Esophagus muscularis mucosa (tissue), 4 donors: ENCODE measurements around the gene RGS16. TPM values are rescaled to one million over a fixed set of nuclear protein-coding genes. Genes with fewer than 3 reads are reported as not detected.
"Not testable (repeated sequence)": the region's sequence is repeated elsewhere in the genome, so short reads cannot be mapped to it uniquely, and the experiment has no call there.

Source experiments
- DNase-seq: peaks from one replicate; pipeline ENCODE4 v3.0.0-alpha.2; 2017; ENCODE audit errors: extremely low spot score
- H3K27ac ChIP-seq, 4 donors: fragments of 200-600 bp; sonication (generic); replicated peaks in 1 of 4; 1 replicate in 3 of 4; 2 replicates in 1 of 4; pipeline ENCODE4 v1.5.1; 2016 to 2019; ENCODE audit warnings: mild to moderate bottlenecking in 1 of 4
- H3K27me3 ChIP-seq, 4 donors: fragments of 200-600 bp; sonication (generic); one replicate each; pipeline versions ENCODE4 v1.5.1 to v1.6.0; 2016 to 2019
- H3K36me3 ChIP-seq, 4 donors: fragments of 200-600 bp; sonication (generic); one replicate each; pipeline ENCODE4 v1.5.1; 2016 to 2019
- H3K4me1 ChIP-seq, 4 donors: fragments of 200-600 bp; sonication (generic); one replicate each; pipeline ENCODE4 v1.5.1; 2016 to 2019
- H3K4me3 ChIP-seq, 4 donors: fragments of 200-600 bp; sonication (generic); 1 replicate in 2 of 4; 2 replicates in 2 of 4; pipeline ENCODE4 v1.5.1; 2016 to 2019; ENCODE audit warnings: mild to moderate bottlenecking in 4 of 4, moderate library complexity in 1 of 4
- H3K9me3 ChIP-seq, 4 donors: fragments of 200-600 bp; sonication (generic); 1 replicate in 3 of 4; 2 replicates in 1 of 4; pipeline ENCODE4 v1.5.1; 2016 to 2019
- EP300 ChIP-seq: sonication (generic); formaldehyde crosslinking; IDR thresholded peaks from one replicate; pipeline ENCODE4 v1.6.1; 2017; ENCODE audit warnings: antibody characterized with exemption
- POLR2A ChIP-seq: fragments of 450-650 bp; IDR thresholded peaks from one replicate; pipeline ENCODE4 v1.6.1; 2017; ENCODE audit warnings: antibody characterized with exemption, moderate library complexity, mild to moderate bottlenecking, low read depth
- POLR2AphosphoS5 ChIP-seq, 2 donors: sonication (generic); formaldehyde crosslinking; IDR thresholded peaks; one replicate each; pipeline ENCODE4 v1.6.1; 2017; ENCODE audit warnings: antibody characterized with exemption in 2 of 2
- WGBS: methylation state at CpG from one replicate; pipeline ENCODE4 v1.1.5; 2018; 5-methylcytosine and 5-hydroxymethylcytosine counted together
- intact Hi-C: fragments of 100-400 bp; cut with DNase I; formaldehyde crosslinking; loops from one replicate; pipeline ENCODE4 v1.15.1; 2023
- total RNA-seq, 4 donors: library from RNA; depleted of rRNA; stranded (reverse); fragments of >200 nt; gene quantifications; one replicate each; pipeline versions ENCODE4 v1.1.0 to v1.2.1, GENCODE V29; 2016
- TF ChIP-seq, protein P1 (sequence below), 3 experiments: fragments of 200-600 bp in 2 of 3; fragments of 450-650 bp in 1 of 3; sonication (generic) in 2 of 3; IDR thresholded peaks; one replicate each; pipeline ENCODE4 v1.5.1; 2017 to 2019; ENCODE audit warnings: antibody characterized with exemption in 3 of 3, mild to moderate bottlenecking in 2 of 3, moderate library complexity in 1 of 3

The RGS16 gene
- total RNA-seq, 4 donors from 2014 or later = 0.83 to 19.7 (median 2.2) TPM

DNA sequence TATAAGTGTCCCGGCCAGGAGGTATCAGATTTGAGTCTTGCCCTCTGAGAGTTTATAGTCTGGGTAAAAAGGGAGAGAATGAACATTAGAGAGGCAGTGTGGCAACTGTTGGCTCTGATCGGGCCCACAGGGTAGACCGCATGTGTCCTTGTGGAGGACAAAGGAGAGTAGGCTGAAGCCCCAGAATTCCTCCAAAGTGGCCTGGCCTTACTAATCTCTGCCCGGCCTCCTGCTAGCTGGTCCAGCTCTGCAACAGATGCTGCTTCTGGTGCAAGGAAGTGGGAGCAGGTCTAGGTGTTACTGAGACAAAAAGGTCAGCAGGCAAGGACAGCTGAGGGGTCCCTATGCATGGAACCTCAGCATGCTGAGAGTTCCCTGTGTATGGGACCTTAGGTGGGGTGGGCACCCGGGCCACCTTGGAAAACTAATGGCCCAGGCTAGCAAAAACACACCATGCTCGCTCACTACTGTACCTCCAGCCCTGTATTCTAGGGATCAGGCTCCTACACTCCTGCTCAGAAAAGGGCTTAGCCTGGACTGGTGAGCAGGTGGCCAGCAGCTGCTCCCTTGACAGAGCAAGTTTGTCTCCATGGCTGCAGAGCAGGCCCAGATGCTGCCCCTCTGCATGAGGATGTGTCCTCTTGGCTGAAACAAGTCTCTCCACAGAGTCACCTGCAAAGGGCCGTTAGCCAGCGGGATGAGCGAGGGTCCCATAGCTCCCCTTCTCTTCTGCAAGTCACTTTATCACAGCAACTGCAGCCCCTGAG, 30.3 kb upstream of the RGS16 start:
- H3K4me3 ChIP-seq = no peak overlapping the region
- no peaks in the 10 kb centered on the region for H3K9me3 ChIP-seq
- no peak overlapping the region for H3K27ac ChIP-seq
- peaks cover 0 to 8% (median 0%) of the 10 kb centered on the region in 4 donors for H3K4me1 ChIP-seq
- no peak for DNase-seq
- no peaks in the 10 kb centered on the region for H3K36me3 ChIP-seq
- intact Hi-C loops = no loop called here
- peaks cover 0 to 8% (median 0%) of the 10 kb centered on the region in 4 donors for H3K27me3 ChIP-seq
- WGBS = 96% methylated on average over 7 of the region's 9 CpGs
- TF ChIP-seq EP300 = no peak
- TF ChIP-seq POLR2A = no peak
- TF ChIP-seq, protein P1, sequence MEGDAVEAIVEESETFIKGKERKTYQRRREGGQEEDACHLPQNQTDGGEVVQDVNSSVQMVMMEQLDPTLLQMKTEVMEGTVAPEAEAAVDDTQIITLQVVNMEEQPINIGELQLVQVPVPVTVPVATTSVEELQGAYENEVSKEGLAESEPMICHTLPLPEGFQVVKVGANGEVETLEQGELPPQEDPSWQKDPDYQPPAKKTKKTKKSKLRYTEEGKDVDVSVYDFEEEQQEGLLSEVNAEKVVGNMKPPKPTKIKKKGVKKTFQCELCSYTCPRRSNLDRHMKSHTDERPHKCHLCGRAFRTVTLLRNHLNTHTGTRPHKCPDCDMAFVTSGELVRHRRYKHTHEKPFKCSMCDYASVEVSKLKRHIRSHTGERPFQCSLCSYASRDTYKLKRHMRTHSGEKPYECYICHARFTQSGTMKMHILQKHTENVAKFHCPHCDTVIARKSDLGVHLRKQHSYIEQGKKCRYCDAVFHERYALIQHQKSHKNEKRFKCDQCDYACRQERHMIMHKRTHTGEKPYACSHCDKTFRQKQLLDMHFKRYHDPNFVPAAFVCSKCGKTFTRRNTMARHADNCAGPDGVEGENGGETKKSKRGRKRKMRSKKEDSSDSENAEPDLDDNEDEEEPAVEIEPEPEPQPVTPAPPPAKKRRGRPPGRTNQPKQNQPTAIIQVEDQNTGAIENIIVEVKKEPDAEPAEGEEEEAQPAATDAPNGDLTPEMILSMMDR (IDR thresholded peaks at IDR 0.05) = no peak
- TF ChIP-seq POLR2AphosphoS5 (IDR thresholded peaks at IDR 0.05) = no peak

- H3K4me3 ChIP-seq = no peak overlapping the region
- H3K9me3 ChIP-seq = no peaks in the 10 kb centered on the region
- 77% methylated on average over 11 of the region's 11 CpGs for WGBS
- peaks cover 0 to 8% (median 0%) of the 10 kb centered on the region in 4 donors for H3K27me3 ChIP-seq
- TF ChIP-seq EP300 = no peak
- no peak for TF ChIP-seq POLR2A
- TF ChIP-seq, protein P1 (IDR thresholded peaks at IDR 0.05) = no peak
- no peak for TF ChIP-seq POLR2AphosphoS5 (IDR thresholded peaks at IDR 0.05)
- H3K27ac ChIP-seq = no peak overlapping the region
- intact Hi-C loops = no loop called here
- peaks cover 0 to 8% (median 0%) of the 10 kb centered on the region in 4 donors for H3K4me1 ChIP-seq
- no peak for DNase-seq
- no peaks in the 10 kb centered on the region for H3K36me3 ChIP-seq
Observed at GRCh38 chr1:182633657-182634281, 29.6 kb upstream of the RGS16 start.

DNA sequence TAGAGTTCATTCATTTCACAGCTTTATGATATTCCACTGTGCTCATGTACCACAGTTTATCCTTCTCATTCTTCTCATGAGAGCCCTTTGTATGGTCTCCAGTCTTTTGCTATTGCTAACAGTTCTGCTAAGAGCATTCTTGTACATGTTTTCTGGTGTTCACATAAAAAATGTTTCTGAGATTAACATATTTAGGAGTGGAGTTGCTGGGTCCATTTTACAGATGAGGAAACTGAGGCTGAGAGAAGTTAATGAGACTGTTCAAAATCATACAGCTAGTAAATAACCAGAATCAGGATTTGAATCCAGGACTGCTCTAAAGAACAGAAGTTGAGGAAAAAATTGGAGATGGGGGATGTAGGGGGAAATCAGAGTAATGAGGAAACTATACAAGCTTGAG, 28.8 kb upstream of the RGS16 start:
- intact Hi-C loops = no loop called here
- peaks cover 0 to 8% (median 0%) of the 10 kb centered on the region in 4 donors for H3K4me1 ChIP-seq
- H3K27ac ChIP-seq = no peak overlapping the region
- no peaks in the 10 kb centered on the region for H3K9me3 ChIP-seq
- H3K36me3 ChIP-seq = no peaks in the 10 kb centered on the region
- DNase-seq = no peak
- H3K4me3 ChIP-seq = no peak overlapping the region
- TF ChIP-seq, protein P1 (IDR thresholded peaks at IDR 0.05) = no peak
- TF ChIP-seq POLR2AphosphoS5 (IDR thresholded peaks at IDR 0.05) (no peak), EP300 (no peak), POLR2A (no peak)
- peaks cover 0 to 8% (median 0%) of the 10 kb centered on the region in 4 donors for H3K27me3 ChIP-seq

GRCh38 chr1:182632441-182632857, 28.3 kb upstream of the RGS16 start:
- H3K27ac ChIP-seq, DNase-seq, intact Hi-C loops, H3K27me3 ChIP-seq, H3K4me1 ChIP-seq, H3K36me3 ChIP-seq, H3K9me3 ChIP-seq, H3K4me3 ChIP-seq: not testable (repeated sequence)
- 75% methylated on average over 12 of the region's 12 CpGs for WGBS

DNA sequence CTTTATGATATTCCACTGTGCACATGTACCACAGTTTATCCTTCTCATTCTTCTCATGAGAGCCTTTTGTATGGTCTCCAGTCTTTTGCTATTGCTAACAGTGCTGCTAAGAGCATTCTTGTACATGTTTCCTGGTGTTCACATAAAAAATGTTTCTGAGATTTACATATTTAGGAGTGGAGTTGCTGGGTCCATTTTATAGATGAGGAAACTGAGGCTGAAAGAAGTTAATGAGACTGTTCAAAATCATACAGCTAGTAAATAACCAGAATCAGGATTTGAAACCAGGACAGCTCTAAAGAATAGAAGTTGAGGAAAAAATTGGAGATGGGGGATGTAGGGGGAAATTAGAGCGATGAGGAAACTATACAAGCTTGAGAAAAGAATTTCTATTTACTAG, 27.8 kb upstream of the RGS16 start:
- intact Hi-C loops = no loop called here
- peaks cover 0 to 3% (median 0%) of the 10 kb centered on the region in 4 donors for H3K27me3 ChIP-seq
- 94% methylated on average over 1 of the region's 1 CpG for WGBS
- no peaks in the 10 kb centered on the region for H3K36me3 ChIP-seq
- no peak overlapping the region for H3K4me3 ChIP-seq
- no peak for DNase-seq
- peaks cover 0 to 8% (median 0%) of the 10 kb centered on the region in 4 donors for H3K4me1 ChIP-seq
- TF ChIP-seq POLR2A (no peak), POLR2AphosphoS5 (IDR thresholded peaks at IDR 0.05) (no peak), EP300 (no peak)
- TF ChIP-seq, protein P1 (IDR thresholded peaks at IDR 0.05) = no peak
- H3K27ac ChIP-seq = no peak overlapping the region
- H3K9me3 ChIP-seq = no peaks in the 10 kb centered on the region
